GM06990 (cell line): ENCODE measurements around the gene NOXA1.

Experiments used
- DNase-seq: peaks from one replicate; pipeline ENCODE4 v3.0.0-alpha.2; 2011; ENCODE audit not compliant: insufficient read length; ENCODE audit errors: extremely low read depth
- H3K27me3 ChIP-seq: replicated peaks from 2 replicates; pipeline ENCODE4 v1.6.0; 2011; ENCODE audit warnings: low read length; ENCODE audit not compliant: control insufficient read depth, insufficient read depth
- H3K36me3 ChIP-seq: 2 replicates; pipeline ENCODE4 v1.5.1; 2011; ENCODE audit warnings: low read length; ENCODE audit not compliant: control insufficient read depth, insufficient read depth
- H3K4me3 ChIP-seq: replicated peaks from 2 replicates; pipeline ENCODE4 v1.5.1; 2011; ENCODE audit warnings: low read depth, mild to moderate bottlenecking, control low read depth, low read length
- CTCF ChIP-seq: IDR thresholded peaks from 2 replicates; pipeline ENCODE4 v1.5.1; 2011; ENCODE audit warnings: low read length, control low read depth, mild to moderate bottlenecking, inconsistent platforms; ENCODE audit not compliant: insufficient read depth, poor library complexity, severe bottlenecking

Gene NOXA1

GRCh38 chr9:137435980-137436760 lies 13.0 kb downstream of the NOXA1 start:
- no peaks in the 10 kb centered on the region for H3K36me3 ChIP-seq
- H3K27me3 ChIP-seq = no peaks in the 10 kb centered on the region; the same call in 1 of the 2 replicates
- TF ChIP-seq CTCF = no peak
- no peak for DNase-seq
- no peak overlapping the region for H3K4me3 ChIP-seq

GRCh38 chr9:137436761-137437600 lies 13.8 kb downstream of the NOXA1 start:
- no peak for DNase-seq
- TF ChIP-seq CTCF = no peak

GRCh38 chr9:137437691-137438590 lies 14.7 kb downstream of the NOXA1 start:
- DNase-seq = no peak
- no peaks in the 10 kb centered on the region for H3K27me3 ChIP-seq

More at GRCh38 chr9:137436761-137437600, 13.8 kb downstream of the NOXA1 start:
- Histone ChIP-seq H3K27me3 (no peaks in the 10 kb centered on the region), H3K36me3 (no peaks in the 10 kb centered on the region), H3K4me3 (no peak overlapping the region)

GRCh38 chr9:137438591-137439157 lies 15.5 kb downstream of the NOXA1 start:
- H3K36me3 ChIP-seq = no peaks in the 10 kb centered on the region
- DNase-seq = no peak
- H3K4me3 ChIP-seq = no peak overlapping the region
- no peak for TF ChIP-seq CTCF
- no peaks in the 10 kb centered on the region for H3K27me3 ChIP-seq

More at GRCh38 chr9:137437691-137438590, 14.7 kb downstream of the NOXA1 start:
- no peak overlapping the region for H3K4me3 ChIP-seq
- H3K36me3 ChIP-seq = no peaks in the 10 kb centered on the region
- no peak for TF ChIP-seq CTCF

- H3K27me3 ChIP-seq = no peaks in the 10 kb centered on the region
- H3K36me3 ChIP-seq = no peaks in the 10 kb centered on the region
- peak; percentile 5 for DNase-seq
- TF ChIP-seq CTCF = no peak
- no peak overlapping the region for H3K4me3 ChIP-seq
These were observed 16.0 kb downstream of the NOXA1 start for GRCh38 chr9:137439158-137439714.
